ENCODE data around the gene OBSL1. TPM values are rescaled to one million over a fixed set of nuclear protein-coding genes. Genes with fewer than 3 reads are reported as not detected.

OBSL1 gene
- total and polyA plus RNA-seq, 2 of the 4 experiments (the other 2 are of a cell fraction) = 21.5 to 51.2 TPM

GRCh38 chr2:219543596-219544358, 27.6 kb downstream of the OBSL1 start, which contains the start of the genes CHPF and TMEM198:
Gene CHPF (minus strand): TSS chr2:219543809. CDS start chr2:219543538, 271 bp downstream.
Gene TMEM198 (plus strand): TSS chr2:219544028. CDS start chr2:219544728, 700 bp downstream.
- in situ Hi-C loops (cut with MboI; ENCODE audit: low sequenced_read_pairs) = no loop called here
- DNase-seq (peak; percentile 97), ATAC-seq (ENCODE audit: low read depth) (peak; percentile 89)
- Histone ChIP-seq H3K36me3 (ENCODE audit: control insufficient read depth, insufficient read depth, low read length) (peaks cover 26% of the 10 kb centered on the region), H2BK120ac (ENCODE audit: low read depth, low read length) (0 out of 2 replicates have a peak within 1 kb of the TSS, but pooled peaks have one; percentile 32), H3K9me3 (ENCODE audit: control insufficient read depth, insufficient read depth, low read length) (no peaks in the 10 kb centered on the region), H3K9ac (ENCODE audit: low read depth, low read length) (peak within 1 kb of the TSS; percentile 81), H4K20me1 (ENCODE audit: insufficient read depth, low read length) (peaks cover 25% of the 10 kb centered on the region), H3K27ac (ENCODE audit: insufficient read depth, low read length) (peak within 1 kb of the TSS; percentile 48), H3K4me2 (ENCODE audit: low read depth, low read length) (peak within 1 kb of the TSS; percentile 76), H3K4me3 (ENCODE audit: insufficient read depth, low read depth, low read length) (peak within 1 kb of the TSS; percentile 86), H4K5ac (ENCODE audit: low read depth, low read length) (no peak within 1 kb of the TSS), H3K79me1 (ENCODE audit: low read depth in 1 of 2, low read length in 2 of 2) (peaks cover 6 to 31% of the 10 kb centered on the region in 2 experiments; a peak in 3 of 4 replicates), H3K27me3 (ENCODE audit: control insufficient read depth, insufficient read depth, low read length) (no peaks in the 10 kb centered on the region), H4K91ac (ENCODE audit: insufficient read depth, low read depth, low read length) (no peak within 1 kb of the TSS), H3K4ac (ENCODE audit: low read depth, low read length) (peak within 1 kb of the TSS; percentile 35; the same call in 1 of the 2 replicates), H3K9me1 (ENCODE audit: insufficient read depth, low read length) (peaks cover 2% of the 10 kb centered on the region; the same call in 1 of the 2 replicates), H2BK20ac (ENCODE audit: low read depth, low read length) (no peak within 1 kb of the TSS), H2BK15ac (ENCODE audit: low read depth, low read length) (no peak within 1 kb of the TSS; the same call in 2 of the 3 replicates), H3K18ac (ENCODE audit: low read depth, low read length) (no peak within 1 kb of the TSS), H2AK9ac (replicated peaks; ENCODE audit: low read depth, low read length, poor library complexity) (peak within 1 kb of the TSS; percentile 91), H2AFZ (replicated peaks; ENCODE audit: low read length, poor library complexity) (peak within 1 kb of the TSS; percentile 97), H3K14ac (replicated peaks; ENCODE audit: low read depth, low read length) (peak within 1 kb of the TSS; percentile 76), H3K56ac (ENCODE audit: extremely low read depth, insufficient read depth, low read length) (no peak within 1 kb of the TSS), H3K4me1 (ENCODE audit: control insufficient read depth, insufficient read depth, low read length) (peaks cover 12% of the 10 kb centered on the region), H4K8ac (ENCODE audit: low read depth in 2 of 2, low read length in 2 of 2) (peak within 1 kb of the TSS; percentile 22 to 56; a peak in 2 of 4 replicates), H2AK5ac (ENCODE audit: low read depth, low read length) (peak within 1 kb of the TSS; percentile 43; the same call in 1 of the 2 replicates), H2BK5ac (ENCODE audit: low read depth, low read length, poor library complexity, severe bottlenecking) (peak within 1 kb of the TSS; percentile 73), H3K23ac (ENCODE audit: low read depth, low read length) (peak within 1 kb of the TSS; percentile 59)
- POLR2A ChIA-PET (ENCODE audit: unreplicated experiment) = no interaction called here
- dilution Hi-C loops (cut with HindIII; ENCODE audit: low sequenced_read_pairs, unreplicated experiment) = no loop called here
- 0% methylated on average over 44 of the region's 75 CpGs; no CpG with 5 or more reads in 1 of the 2 experiments for WGBS, 2 experiments (ENCODE audit: extremely low coverage in 2 of 2, insufficient read length in 1 of 2)
- no TSS peak for BruUV-seq (replicated peaks)
- CTCF ChIA-PET = interaction anchor here (1.3 kb wide), 1 partner anchor 16 kb away, joined by 8 read pairs; no protein-coding TSS in a partner anchor
- intact Hi-C loops (cut with micrococcal nuclease) = loop anchor here (2.0 kb wide), 1 partner anchor 53 kb away; the partner anchor contains the start of gene STK11IP
- TF ChIP-seq, protein P1, sequence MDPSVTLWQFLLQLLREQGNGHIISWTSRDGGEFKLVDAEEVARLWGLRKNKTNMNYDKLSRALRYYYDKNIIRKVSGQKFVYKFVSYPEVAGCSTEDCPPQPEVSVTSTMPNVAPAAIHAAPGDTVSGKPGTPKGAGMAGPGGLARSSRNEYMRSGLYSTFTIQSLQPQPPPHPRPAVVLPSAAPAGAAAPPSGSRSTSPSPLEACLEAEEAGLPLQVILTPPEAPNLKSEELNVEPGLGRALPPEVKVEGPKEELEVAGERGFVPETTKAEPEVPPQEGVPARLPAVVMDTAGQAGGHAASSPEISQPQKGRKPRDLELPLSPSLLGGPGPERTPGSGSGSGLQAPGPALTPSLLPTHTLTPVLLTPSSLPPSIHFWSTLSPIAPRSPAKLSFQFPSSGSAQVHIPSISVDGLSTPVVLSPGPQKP (IDR thresholded peaks at IDR 0.05; ENCODE audit: borderline replicate concordance, low read depth, low read length) = peak; percentile 64; the same call in 1 of the 2 replicates
- TF ChIP-seq CHD1 (IDR thresholded peaks at IDR 0.05; ENCODE audit: low read depth, low read length) (no peak), FOS (IDR thresholded peaks at IDR 0.05; ENCODE audit: low read depth, low read length) (no peak), RCOR1 (IDR thresholded peaks at IDR 0.05; ENCODE audit: insufficient replicate concordance, low read length) (no peak), MXI1 (IDR thresholded peaks at IDR 0.05; ENCODE audit: borderline replicate concordance, low read depth, low read length) (peak; percentile 34; the same call in 1 of the 2 replicates), RAD21 (IDR thresholded peaks at IDR 0.05; ENCODE audit: low read length) (no peak), BHLHE40 (IDR thresholded peaks at IDR 0.05; ENCODE audit: low read depth, low read length) (peak; percentile 50; the same call in 1 of the 2 replicates), SMC3 (IDR thresholded peaks at IDR 0.05; ENCODE audit: low read depth, low read length) (no peak), CEBPB (IDR thresholded peaks at IDR 0.05; ENCODE audit: low read depth, low read length) (no peak), RFX5 (IDR thresholded peaks at IDR 0.05; ENCODE audit: low read depth, low read length) (no peak), MAZ (IDR thresholded peaks at IDR 0.05; ENCODE audit: borderline replicate concordance, low read depth, low read length) (peak; percentile 99), CTCF (conservative IDR thresholded peaks at IDR 0.05; ENCODE audit: low read depth, low read length) (0 out of 2 replicates have a peak, but pooled peaks have one; percentile 0)
- TF ChIP-seq, protein P2, sequence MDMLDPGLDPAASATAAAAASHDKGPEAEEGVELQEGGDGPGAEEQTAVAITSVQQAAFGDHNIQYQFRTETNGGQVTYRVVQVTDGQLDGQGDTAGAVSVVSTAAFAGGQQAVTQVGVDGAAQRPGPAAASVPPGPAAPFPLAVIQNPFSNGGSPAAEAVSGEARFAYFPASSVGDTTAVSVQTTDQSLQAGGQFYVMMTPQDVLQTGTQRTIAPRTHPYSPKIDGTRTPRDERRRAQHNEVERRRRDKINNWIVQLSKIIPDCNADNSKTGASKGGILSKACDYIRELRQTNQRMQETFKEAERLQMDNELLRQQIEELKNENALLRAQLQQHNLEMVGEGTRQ (IDR thresholded peaks at IDR 0.05; ENCODE audit: low read depth, low read length) = no peak
